ENCODE measurements around the gene RAI1.
"Not testable (repeated sequence)": the region's sequence is repeated elsewhere in the genome, so short reads cannot be mapped to it uniquely, and the experiment has no call there.

RAI1 gene, protein sequence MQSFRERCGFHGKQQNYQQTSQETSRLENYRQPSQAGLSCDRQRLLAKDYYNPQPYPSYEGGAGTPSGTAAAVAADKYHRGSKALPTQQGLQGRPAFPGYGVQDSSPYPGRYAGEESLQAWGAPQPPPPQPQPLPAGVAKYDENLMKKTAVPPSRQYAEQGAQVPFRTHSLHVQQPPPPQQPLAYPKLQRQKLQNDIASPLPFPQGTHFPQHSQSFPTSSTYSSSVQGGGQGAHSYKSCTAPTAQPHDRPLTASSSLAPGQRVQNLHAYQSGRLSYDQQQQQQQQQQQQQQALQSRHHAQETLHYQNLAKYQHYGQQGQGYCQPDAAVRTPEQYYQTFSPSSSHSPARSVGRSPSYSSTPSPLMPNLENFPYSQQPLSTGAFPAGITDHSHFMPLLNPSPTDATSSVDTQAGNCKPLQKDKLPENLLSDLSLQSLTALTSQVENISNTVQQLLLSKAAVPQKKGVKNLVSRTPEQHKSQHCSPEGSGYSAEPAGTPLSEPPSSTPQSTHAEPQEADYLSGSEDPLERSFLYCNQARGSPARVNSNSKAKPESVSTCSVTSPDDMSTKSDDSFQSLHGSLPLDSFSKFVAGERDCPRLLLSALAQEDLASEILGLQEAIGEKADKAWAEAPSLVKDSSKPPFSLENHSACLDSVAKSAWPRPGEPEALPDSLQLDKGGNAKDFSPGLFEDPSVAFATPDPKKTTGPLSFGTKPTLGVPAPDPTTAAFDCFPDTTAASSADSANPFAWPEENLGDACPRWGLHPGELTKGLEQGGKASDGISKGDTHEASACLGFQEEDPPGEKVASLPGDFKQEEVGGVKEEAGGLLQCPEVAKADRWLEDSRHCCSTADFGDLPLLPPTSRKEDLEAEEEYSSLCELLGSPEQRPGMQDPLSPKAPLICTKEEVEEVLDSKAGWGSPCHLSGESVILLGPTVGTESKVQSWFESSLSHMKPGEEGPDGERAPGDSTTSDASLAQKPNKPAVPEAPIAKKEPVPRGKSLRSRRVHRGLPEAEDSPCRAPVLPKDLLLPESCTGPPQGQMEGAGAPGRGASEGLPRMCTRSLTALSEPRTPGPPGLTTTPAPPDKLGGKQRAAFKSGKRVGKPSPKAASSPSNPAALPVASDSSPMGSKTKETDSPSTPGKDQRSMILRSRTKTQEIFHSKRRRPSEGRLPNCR (N-terminal part only)

DNA sequence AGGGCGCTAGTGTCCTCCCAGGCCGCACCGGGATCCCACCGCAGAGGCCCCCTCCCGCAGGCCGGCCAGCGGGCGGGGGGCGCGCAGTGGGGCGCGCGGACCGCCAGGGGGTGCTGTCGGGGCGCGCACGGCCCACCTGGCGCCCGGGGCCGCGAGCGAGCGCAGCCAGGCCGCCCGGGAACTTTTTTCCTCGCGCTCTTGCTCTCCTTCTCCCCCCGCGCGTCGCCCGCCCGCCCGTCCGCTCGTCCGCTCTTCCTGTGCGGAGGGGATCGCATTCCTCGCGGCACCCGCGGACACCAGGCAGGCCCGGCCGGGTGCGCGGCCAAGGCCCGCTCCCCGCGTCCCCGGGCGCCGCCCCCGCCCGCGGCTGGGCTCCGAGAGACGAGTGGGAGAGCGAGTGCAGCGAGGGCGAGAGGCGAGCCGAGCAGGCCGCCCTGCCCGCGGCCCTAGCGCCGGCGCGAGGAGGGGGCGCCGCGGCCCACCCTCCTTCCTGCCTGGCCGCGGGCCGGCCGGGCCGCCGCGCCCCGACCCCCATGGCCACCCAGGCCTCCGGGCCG, at the start of gene RAI1:
Gene RAI1, plus strand, starts transcription at position 272 of the 557 bp plus-strand sequence. CDS start 111,491 bp downstream, outside the sequence.
- peak; percentile 32 for DNase-seq (ENCODE audit: low read depth, low spot score)

GRCh38 chr17:17632690-17633089, 48.6 kb upstream of the RAI1 start:
- DNase-seq (ENCODE audit: low read depth, low spot score): not testable (repeated sequence)

GRCh38 chr17:17633310-17633709, 47.9 kb upstream of the RAI1 start:
- no peak for DNase-seq (ENCODE audit: low read depth, low spot score)

GRCh38 chr17:17635126-17635525, 46.1 kb upstream of the RAI1 start:
- no peak for DNase-seq (ENCODE audit: low read depth, low spot score)

DNA sequence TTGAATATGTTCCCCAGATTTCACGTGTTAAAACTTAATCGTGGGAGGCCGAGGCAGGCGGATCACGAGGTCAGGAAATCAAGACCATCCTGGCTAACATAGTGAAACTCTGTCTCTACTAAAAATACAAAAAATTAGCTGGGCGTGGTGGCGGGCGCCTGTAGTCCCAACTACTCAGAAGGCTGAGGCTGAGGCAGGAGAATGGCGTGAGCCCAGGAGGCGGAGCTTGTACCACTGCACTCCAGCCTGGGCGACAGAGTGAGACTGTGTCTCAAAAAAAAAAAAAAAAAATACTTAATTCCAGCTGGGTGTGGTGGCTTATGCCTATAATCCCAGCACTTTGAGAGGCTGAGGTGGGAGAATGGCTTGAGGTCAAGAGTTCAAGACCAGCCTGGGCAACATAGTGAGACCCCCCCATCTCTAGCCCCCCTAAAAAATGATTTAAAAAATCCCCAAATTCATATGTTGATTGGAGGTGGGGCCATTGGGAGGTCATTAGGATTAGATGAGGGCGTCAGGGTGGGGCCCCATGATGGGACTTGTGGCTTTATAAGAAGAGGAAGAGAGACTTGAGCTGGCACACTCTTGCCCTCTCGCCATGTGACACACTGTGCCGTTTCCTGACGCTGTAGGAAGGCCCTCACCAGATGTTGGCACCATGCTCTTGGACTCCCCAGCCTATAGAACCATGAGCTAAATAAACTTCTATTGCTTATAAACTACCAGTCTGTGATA, 45.6 kb upstream of the RAI1 start:
- not testable (repeated sequence) for DNase-seq (ENCODE audit: low read depth, low spot score)

DNA sequence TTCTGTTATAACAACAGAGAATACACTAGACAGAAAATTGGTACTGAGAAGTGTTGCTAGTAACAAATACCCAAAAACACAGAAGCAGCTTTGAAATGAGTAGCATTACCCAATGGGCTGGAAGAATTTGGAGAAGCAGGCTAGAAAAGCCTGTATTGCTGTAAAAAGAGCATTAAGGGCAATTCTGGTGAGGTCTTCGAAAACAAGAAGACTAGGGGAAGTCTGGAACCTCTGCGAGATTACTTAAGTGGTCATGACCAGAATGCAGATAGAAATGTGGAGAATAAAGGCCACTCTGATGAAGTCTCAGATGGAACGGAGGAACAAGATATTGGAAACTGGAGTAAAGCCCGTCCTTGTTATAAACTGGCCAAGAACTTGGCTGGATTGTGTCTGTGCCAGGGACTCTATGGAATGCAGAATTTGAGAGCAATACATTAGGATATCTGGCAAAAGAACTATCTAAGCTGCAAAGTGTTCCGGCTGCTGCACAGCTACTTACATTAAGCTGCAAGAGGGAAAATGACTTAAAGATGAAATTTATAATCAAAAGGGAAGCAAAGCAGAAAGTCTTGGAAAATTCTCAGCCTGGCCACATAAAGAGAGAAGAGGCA, 44.9 kb upstream of the RAI1 start:
- no peak for DNase-seq (ENCODE audit: low read depth, low spot score)

DNA sequence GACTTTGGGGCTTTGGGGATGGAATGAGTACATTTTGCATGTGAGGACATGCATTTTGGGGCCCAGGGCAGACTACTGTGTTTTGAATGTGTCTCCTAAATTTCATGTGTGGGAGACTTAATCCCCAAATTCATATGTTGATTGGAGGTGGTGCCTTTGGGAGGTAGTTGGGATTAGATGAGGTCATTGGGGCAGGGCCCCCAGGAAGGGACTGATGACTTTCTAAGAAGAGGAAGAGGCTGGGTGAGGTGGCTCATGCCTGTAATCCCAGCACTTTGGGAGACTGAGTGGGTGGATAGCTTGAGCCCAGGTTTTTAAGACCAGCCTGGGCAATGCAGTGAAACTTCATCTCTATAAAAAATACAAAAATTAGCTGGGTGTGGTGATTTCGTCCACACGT, 42.8 kb upstream of the RAI1 start:
- no peak for DNase-seq (ENCODE audit: low read depth, low spot score)

- DNase-seq (ENCODE audit: low read depth, low spot score): not testable (repeated sequence)
Measured at GRCh38 chr17:17639661-17640270, 41.5 kb upstream of the RAI1 start.

DNA sequence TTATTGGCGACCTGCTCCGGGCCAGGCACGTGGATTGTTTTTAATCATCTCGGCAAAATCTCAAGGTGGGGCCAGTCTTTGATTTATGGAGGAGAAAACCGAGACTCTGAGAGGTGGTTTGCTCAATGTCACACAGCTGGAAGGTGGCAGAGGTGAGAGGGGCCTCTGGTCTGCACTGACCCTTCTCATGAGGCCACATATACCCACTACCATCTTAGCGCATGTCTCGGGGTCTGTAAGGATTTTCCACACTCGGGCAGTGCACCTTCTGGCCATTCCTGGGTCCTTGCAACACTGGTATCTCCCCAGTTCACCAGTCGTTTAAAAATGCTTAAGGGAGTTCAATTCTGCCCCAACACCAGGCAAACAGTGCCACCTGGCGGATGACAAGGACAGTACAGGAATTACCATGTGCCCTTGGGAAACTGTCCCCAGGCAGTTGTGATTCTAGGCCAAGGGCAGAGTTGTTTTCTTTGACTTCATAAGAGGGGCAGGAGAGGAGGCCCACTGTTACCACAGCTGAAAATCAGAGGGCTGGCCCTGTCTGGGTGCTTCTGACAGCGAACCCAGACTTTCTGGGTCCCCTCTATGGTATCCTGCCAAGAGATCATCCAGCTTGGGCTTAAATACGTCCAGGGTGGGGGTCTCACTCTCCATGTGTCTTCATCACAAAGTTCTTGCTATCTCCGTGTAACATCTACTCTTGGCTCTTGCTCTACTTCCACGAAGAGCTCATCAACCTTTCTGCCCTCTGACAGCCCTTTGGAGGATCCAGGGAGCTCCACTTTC, 39.4 kb upstream of the RAI1 start:
- peak; percentile 80 for DNase-seq (ENCODE audit: low read depth, low spot score)

- DNase-seq (ENCODE audit: low read depth, low spot score): not testable (repeated sequence)
Measured at GRCh38 chr17:17645148-17645547, 36.1 kb upstream of the RAI1 start.

DNA sequence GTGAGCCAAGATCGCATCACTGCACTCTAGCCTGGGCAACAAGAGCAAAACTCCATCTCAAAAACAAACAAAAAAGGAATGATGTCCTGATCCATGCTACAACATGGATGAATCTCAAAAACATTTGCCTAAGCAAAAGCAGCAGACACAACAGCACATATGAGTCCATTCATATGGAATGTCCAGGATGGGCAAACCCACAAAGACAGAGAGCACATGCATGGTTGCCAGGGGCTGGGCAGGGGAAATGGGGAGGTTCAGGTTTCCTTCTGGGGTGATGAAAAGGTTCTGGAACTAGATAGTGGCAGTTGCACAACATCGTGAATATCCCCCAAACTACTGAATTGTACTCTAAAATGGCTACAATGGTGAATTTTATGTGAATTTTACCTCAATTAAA, 35.3 kb upstream of the RAI1 start:
- no peak for DNase-seq (ENCODE audit: low read depth, low spot score)

DNA sequence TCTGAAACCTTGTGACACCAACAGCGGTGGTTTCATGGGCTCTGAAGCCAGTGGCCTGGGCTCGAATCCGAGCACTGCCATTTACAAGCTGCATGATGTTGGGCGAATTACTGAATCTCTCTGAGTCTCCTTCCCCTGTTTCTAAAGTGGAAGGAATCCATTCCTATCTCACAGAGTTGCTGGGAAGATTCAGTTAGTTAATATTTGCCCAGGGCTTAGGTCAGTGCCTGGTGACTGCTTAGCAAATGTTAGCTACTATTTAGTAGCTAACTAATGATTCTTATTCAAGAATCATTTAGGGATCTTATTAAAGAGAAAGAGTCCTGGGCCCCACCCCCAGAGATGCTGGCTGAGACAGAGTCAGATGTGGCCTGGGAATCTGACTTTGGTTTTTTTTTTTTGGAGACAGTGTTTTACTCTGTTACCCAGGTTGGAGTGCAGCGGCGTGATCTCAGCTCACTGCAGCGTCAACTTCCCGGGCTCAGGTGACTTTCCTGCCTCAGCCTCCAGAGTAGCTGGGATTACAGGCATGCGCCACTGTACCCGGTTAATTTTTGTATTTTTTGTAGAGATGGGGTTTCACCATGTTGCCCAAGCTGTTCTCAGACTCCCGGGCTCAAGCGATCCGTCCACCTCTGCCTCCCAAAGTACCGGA, 33.6 kb upstream of the RAI1 start:
- no peak for DNase-seq (ENCODE audit: low read depth, low spot score)

- DNase-seq (ENCODE audit: low read depth, low spot score): no peak
Measured at GRCh38 chr17:17648762-17649161, 32.5 kb upstream of the RAI1 start.

DNA sequence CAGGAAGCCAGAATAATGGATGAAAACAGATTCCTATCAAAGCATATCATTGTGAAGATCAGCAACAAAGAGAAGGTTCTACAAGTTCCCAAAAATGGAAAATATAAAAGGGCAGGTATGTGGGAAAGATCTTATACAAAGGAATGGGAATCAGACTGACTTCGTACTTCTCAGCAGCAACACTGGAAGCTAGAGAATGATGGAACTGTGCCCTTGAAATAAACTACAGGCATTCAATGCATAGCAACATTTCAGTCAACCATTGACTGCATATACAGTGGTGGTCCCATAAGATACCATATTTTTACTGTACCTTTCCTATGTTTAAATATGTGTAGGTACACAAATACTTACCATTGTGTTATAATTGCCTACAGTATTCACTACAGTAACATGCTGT, 30.3 kb upstream of the RAI1 start:
- no peak for DNase-seq (ENCODE audit: low read depth, low spot score)

GRCh38 chr17:17653343-17653742, 27.9 kb upstream of the RAI1 start:
- DNase-seq (ENCODE audit: low read depth, low spot score): no peak

DNA sequence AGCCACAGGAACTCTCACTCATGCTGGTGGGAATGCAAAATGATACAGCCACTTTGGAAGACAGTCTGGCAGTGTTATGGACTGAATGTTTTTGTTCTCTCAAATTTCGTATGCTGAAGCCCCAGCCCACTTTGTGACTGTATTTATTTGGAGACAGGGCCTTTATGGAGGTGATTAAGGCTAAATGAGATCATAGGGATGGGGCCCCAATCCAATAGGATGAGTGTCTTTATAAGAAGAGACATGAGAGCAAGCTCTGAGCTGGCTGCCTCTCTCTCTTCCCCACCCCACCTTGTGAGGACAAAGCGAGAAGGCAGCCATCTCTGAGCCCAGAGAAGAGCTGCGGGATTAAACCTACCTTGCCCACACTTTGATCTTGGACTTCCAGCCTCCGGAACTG, 21.9 kb upstream of the RAI1 start:
- DNase-seq (ENCODE audit: low read depth, low spot score): no peak

DNA sequence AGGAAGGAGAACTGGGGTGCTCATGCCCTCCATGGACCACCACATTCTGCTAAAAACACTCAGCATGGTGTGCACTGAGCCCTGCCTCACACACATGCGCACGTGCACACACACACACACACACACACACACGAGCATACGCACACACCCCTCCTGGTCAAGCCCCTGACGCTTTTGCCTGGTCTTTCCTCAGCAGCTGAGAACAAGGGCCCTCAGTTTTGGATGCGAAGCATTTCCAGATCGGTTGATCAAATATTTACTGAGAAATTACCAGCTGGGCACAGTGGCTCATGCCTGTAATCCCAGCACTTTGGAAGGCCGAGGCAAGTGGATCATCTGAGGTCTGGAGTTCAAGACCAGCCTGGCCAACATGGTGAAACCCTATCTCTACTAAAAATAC, 20.1 kb upstream of the RAI1 start:
- DNase-seq (ENCODE audit: low read depth, low spot score): no peak

- no peak for DNase-seq (ENCODE audit: low read depth, low spot score)
Measured at GRCh38 chr17:17661834-17662385, 19.3 kb upstream of the RAI1 start.

All from activated naive CD8-positive, alpha-beta T cell treated with anti-CD3 and anti-CD28 coated beads, Interleukin-2, amount 50 U/mL, for 16 hours (primary cell).